Motor neuron (in vitro differentiated cells): Measurements from ENCODE around the gene GINS3. TPM values are rescaled to one million over a fixed set of nuclear protein-coding genes. Genes with fewer than 3 reads are reported as not detected.
"Not testable (repeated sequence)": the region's sequence is repeated elsewhere in the genome, so short reads cannot be mapped to it uniquely, and the experiment has no call there.

Experiments used
- ATAC-seq, 8 experiments: fragments of 200-7000 bp; cut with Tn5 transposase; replicated peaks in 6 of 8; 2 replicates each; pipeline ENCODE4 v1.8.0; 2021; ENCODE audit warnings: mild to moderate bottlenecking in 8 of 8, moderate library complexity in 8 of 8
- H3K27ac ChIP-seq, 2 donors: fragments of 250-450 bp; sonication (Bioruptor Pico); 2 replicates each; pipeline ENCODE4 v1.9.0; 2021; ENCODE audit warnings: antibody characterized with exemption in 2 of 2, mild to moderate bottlenecking in 2 of 2, moderate library complexity in 1 of 2
- H3K4me1 ChIP-seq, 2 donors: fragments of 250-450 bp; sonication (Bioruptor Pico); replicated peaks in 1 of 2; 2 replicates each; pipeline ENCODE4 v1.6.1; 2021; ENCODE audit warnings: antibody characterized with exemption in 2 of 2, mild to moderate bottlenecking in 2 of 2, moderate library complexity in 1 of 2
- H3K4me3 ChIP-seq, 5 donors: fragments of 250-450 bp; sonication (Bioruptor Pico); 2 replicates each; pipeline ENCODE4 v1.9.0; 2021; ENCODE audit warnings: antibody characterized with exemption in 5 of 5, mild to moderate bottlenecking in 5 of 5, moderate library complexity in 4 of 5
- WGBS, 10 experiments: fragments of 450-650 bp; shearing (Covaris generic); methylation state at CpG; one replicate each; pipeline ENCODE4 v1.0.0; 2022; 5-methylcytosine and 5-hydroxymethylcytosine counted together
- in situ Hi-C, 9 experiments: fragments of 400-800 bp; cut with MboI; loops; one replicate each; pipeline ENCODE4 v1.15.0; 2021; ENCODE audit warnings: low sequenced_read_pairs in 9 of 9, low pct_unique_long_range_greater_than_20kb in 2 of 9; ENCODE audit not compliant: unreplicated experiment in 9 of 9
- total RNA-seq, 8 experiments: library from RNA; unstranded; fragments of 300-600 nt; gene quantifications; 2 replicates each; pipeline versions ENCODE4 v1.2.3 to v1.2.4, GENCODE V29; 2022

GINS3 gene
- total RNA-seq, 8 experiments from 2014 or later: 1.7 to 13.6 (median 6.0) TPM

DNA sequence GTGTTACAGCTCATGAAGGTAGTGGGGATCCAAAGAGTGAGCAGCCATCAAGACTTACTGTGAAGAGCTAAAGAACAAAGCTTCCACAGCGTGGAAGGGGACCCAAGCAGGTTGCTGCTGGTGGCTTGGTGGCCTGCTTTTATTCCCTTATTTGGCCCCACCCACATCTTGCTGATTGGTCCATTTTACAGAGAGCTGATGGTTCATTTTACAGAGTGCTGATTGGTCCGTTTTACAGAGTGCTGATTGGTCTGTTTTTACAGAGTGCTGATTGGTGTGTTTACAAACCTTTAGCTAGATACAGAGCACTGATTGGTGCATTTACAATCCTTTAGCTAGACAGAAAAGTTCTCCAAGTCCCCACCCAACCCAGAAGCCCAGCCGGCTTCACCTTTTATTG lies 9.0 kb downstream of the GINS3 start:
- ATAC-seq, in situ Hi-C loops, H3K27ac ChIP-seq, H3K4me1 ChIP-seq, H3K4me3 ChIP-seq: not testable (repeated sequence)
- WGBS, 10 experiments: 80 to 100% (median 100%) methylated on average over 1 to 2 of the region's 3 CpGs; no CpG with 5 or more reads in 3 of the 10 experiments

DNA sequence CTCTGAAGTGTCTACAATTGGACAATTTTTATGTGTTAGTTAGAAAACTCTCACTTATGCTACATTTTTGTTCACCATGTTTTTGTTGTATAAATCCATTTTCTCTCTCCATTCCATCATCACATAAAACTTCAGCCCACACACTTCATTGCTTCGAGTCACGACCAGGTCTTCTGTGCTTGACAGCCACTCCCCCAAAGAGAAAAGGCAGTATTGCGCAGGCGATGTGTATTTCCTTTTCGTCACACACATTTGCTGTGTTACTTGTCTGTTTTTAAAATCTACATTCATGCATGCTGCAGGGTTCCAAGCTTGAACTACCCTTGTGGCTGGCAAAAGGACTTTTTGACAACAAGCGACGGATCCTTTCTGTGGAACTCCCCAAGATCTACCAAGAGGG lies 10.5 kb downstream of the GINS3 start:
- H3K27ac ChIP-seq: no peak overlapping the region

DNA sequence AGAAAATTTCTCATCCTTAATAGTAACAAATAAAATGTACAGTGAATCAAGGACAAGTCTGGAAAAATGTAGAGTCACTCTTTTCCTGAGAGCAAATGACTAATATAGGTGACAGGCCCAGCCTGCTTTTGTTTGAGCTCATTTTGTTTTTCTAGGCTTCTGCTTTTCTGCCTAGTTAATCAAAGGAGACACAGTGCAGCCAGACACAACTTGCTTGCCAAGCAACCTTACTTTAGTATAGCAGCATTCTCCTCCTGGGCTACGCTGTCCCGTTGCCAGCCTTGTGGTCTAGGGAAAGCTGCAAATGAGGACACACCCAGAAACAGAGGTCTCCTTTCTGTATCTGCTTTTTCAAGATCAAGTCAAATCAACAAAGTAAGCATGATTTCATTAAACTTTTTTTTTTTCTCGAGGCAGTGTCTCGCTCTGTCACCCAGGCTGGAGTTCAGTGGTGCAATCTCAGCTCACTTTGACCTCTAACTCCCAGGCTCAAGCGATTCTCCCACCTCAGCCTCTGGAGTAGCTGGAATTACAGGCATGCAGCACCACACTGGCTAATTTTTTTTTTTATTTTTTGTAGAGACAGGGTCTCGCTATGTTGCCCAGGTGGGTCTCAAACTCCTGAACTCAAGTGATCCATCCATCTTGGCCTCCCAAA lies 17.2 kb downstream of the GINS3 start:
- peak; percentile 79 to 99 (median 93) for ATAC-seq
- H3K4me3 ChIP-seq: no peak overlapping the region
- WGBS, 10 experiments: 0 to 93% (median 56%) methylated on average over 2 to 6 of the region's 6 CpGs; no CpG with 5 or more reads in 1 of the 10 experiments
- H3K4me1 ChIP-seq: peaks cover 0 to 2% of the 10 kb centered on the region in 2 donors
- in situ Hi-C loops: no loop called here
- no peak overlapping the region for H3K27ac ChIP-seq

More for the DNA sequence above, 10.5 kb downstream of the GINS3 start:
- 91 to 100% (median 96%) methylated on average over 1 to 7 of the region's 7 CpGs; no CpG with 5 or more reads in 1 of the 10 experiments for WGBS, 10 experiments
- in situ Hi-C loops: no loop called here
- H3K4me3 ChIP-seq: no peak overlapping the region
- no peak for ATAC-seq
- no peaks in the 10 kb centered on the region for H3K4me1 ChIP-seq

DNA sequence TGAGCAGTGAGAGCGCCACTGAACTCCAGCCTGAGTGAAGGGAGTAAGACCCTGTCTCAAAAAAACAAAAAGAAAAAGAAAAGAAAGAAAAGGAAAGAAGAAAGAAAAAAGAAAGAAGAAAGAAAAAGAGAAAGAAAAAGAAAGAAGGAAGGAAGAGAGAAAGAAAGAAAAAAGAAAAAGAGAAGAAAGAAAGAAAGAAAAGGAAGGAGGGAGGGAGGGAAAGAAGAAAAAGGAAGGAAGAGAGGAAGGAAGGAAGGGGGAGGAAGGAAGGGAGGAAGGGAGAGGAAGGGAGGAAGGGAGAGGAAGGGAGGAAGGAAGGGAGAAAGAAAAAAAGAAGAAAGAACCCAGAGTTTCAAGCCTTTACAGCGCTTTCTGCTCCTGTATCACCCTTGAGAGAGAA lies 19.1 kb downstream of the GINS3 start:
- Histone ChIP-seq H3K4me1 (peaks cover 0 to 2% of the 10 kb centered on the region in 2 donors), H3K4me3 (no peak overlapping the region), H3K27ac (no peak overlapping the region)
- ATAC-seq: no peak
- in situ Hi-C loops: no loop called here
- 89 to 100% (median 100%) methylated on average over 1 to 2 of the region's 2 CpGs; no CpG with 5 or more reads in 1 of the 10 experiments for whole genome bisulfite sequencing, 10 experiments

DNA sequence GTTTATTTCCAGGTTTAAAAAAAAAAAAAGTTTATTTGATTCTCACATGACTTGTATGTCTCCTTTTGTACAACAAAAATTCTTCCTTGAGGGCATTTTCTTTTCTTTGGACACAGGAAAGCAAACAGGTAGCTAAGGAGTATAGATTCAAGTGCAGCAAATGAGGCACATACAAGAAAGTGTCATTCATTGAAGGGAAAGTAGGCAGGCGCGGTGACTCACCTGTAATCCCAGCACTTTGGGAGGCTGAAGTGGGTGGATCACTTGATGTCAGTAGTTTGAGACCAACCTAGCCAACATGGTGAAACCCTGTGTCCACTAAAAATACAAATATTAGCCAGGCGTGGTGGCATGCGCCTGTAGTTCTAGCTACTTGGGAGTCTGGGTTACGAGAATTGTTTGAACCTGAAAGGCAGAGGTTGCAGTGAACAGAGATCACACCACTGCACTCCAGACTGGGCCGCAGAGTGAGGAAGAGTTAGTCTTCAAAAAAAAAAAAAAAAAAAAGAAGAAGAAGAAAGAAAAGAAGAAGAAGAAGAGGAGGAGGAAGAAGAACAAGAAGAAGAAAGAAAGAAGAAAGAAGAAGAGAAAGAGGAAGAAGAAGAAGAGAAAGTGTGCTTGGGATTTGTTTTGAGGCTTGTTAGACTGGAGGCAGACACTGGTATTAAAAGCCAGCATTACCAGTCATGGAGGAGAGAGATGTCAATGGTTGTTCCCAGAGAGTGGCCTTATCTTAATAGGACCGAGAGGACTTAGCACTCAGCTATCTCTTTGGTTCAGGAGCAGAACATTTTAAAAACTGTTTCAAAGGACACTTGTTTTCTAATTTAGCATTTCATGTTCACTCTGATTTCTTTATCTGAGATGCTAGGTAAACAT lies 19.7 kb downstream of the GINS3 start:
- no peak overlapping the region for H3K27ac ChIP-seq
- no peak for ATAC-seq
- WGBS, 10 experiments: 76 to 100% (median 93%) methylated on average over 2 to 7 of the region's 7 CpGs
- in situ Hi-C loops: no loop called here
- no peak overlapping the region for H3K4me3 ChIP-seq
- peaks cover 0 to 2% of the 10 kb centered on the region in 2 donors for H3K4me1 ChIP-seq

DNA sequence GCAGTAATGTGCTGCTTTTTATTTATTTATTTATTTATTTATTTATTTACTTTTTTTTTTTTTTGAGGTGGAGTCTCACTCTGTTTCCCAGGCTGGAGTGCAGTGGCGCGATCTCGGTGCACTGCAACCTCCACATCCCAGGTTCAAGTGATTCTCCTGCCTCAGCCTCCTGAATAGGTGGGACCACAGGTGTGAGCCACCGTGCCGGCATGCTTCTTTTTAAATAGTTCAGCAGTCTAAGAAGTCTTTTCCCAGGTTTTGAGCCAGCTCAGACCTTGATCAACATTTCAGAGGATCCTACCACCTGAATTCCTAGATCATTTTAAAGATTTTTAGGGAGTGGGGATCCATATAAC lies 20.3 kb downstream of the GINS3 start:
- ATAC-seq, in situ Hi-C loops, H3K27ac ChIP-seq, H3K4me3 ChIP-seq, H3K4me1 ChIP-seq: not testable (repeated sequence)
- 87 to 100% (median 96%) methylated on average over 3 to 5 of the region's 5 CpGs; no CpG with 5 or more reads in 3 of the 10 experiments for whole genome bisulfite sequencing, 10 experiments

DNA sequence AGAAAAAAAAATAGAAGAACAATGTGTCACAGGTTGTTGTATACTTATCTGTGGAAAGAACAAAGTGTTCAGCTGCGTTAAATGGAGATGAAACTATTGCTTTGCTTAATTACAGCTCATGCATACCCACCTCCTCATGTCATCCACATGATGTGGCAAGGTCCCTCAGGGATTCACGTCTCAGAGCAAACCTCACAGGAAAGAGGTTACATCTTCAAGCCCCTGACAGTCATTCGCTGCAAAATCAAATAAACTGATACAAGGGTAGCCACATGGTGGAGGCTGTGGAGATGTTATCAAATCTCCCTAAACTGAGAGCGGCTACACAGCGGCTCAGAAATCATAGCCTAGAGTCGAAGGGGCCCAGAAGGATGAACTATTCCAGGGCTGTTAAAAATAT lies 21.1 kb downstream of the GINS3 start:
- Histone ChIP-seq H3K4me3 (no peak overlapping the region), H3K27ac (no peak overlapping the region), H3K4me1 (peaks cover 0 to 2% of the 10 kb centered on the region in 2 donors)
- WGBS, 10 experiments: 30 to 100% (median 86%) methylated on average over 1 to 4 of the region's 6 CpGs; no CpG with 5 or more reads in 1 of the 10 experiments
- in situ Hi-C loops: no loop called here
- ATAC-seq: no peak

DNA sequence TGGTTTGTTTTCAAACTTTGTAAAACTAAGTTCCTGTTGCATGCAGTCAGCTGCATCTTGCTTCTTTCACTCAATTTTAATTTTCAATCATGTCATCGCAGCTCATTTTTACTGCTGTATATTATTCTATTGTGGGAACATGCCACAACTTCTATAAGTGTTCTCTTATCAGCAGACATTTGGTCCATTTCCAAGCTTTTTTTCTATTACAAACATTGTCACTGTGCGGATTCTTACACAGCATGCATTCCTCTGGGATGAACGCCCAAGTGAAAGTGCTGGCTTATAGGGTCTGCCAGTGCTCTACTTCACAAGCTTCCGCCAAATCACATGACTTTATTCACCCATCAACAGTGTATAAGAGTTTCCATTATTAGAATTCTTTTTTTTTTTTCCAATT lies 22.7 kb downstream of the GINS3 start:
- WGBS, 10 experiments: 79 to 100% (median 93%) methylated on average over 1 to 4 of the region's 4 CpGs
- in situ Hi-C loops: no loop called here
- H3K4me3 ChIP-seq: no peak overlapping the region
- ATAC-seq: no peak
- H3K4me1 ChIP-seq: no peaks in the 10 kb centered on the region
- H3K27ac ChIP-seq: no peak overlapping the region

DNA sequence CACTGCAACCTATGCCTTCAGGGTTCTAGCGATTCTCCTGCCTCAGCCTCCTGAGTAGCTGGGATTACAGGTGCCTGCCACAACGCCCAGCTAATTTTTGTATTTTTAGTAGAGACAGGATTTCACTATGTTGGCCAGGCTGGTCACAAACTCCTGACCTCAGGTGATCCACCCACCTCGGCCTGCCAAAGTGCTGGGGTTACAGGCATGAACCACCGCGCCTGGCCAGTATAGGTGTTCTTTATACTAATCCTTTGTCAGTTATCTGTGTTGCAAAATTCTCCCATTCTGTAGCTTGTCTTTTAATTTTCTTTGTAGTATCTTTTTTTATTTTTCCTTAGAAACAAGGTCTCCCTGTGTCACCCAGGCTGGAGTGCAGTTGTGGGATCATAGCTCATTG lies 23.7 kb downstream of the GINS3 start:
- H3K4me1 ChIP-seq, in situ Hi-C loops, H3K4me3 ChIP-seq, H3K27ac ChIP-seq, ATAC-seq: not testable (repeated sequence)
- 62 to 100% (median 92%) methylated on average over 1 to 5 of the region's 5 CpGs for WGBS, 10 experiments

DNA sequence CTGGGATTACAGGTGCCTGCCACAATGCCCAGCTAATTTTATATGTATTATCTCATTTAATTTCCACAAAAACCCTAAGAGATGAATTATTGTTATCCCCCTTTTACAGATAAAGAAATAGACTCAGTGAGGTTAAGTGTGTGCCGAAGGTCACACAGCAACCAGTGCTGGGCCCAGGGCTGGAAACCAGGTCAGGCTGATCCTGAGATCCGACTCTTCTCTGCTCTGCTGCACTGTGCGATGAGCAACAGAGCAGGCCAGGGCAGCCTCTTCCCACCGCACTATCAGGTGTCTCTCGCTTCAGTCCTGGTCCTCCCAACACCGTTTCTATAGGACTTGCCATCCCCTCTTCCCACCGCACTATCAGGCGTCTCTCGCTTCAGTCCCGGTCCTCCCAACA lies 24.8 kb downstream of the GINS3 start:
- Histone ChIP-seq H3K4me3 (no peak overlapping the region), H3K27ac (no peak overlapping the region), H3K4me1 (no peaks in the 10 kb centered on the region)
- 60 to 100% (median 100%) methylated on average over 1 to 5 of the region's 10 CpGs; no CpG with 5 or more reads in 3 of the 10 experiments for WGBS, 10 experiments
- in situ Hi-C loops: no loop called here
- ATAC-seq: no peak

DNA sequence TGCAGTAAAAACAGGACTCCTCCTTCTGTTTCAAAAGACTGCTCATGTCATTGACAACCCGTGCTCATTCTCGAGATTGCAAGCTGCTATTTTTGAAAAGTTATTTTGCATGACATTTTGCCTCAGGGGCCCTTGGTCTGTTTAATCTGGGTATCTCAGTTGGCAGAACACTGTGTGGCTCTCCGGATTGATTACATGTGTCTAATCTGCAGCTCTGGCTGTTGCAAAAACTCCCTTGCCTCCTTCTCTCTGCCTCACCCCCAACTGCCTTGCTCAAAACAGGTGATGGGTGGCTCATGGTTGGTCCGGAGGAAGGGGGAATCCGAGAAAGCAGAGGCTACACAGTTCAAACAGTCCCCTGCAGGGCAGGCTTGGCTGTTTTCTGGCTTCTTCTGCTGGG lies 25.3 kb downstream of the GINS3 start:
- WGBS, 10 experiments: 16 to 83% (median 60%) methylated on average over 1 to 5 of the region's 5 CpGs; no CpG with 5 or more reads in 1 of the 10 experiments
- Histone ChIP-seq H3K4me1 (no peaks in the 10 kb centered on the region), H3K4me3 (no peak overlapping the region), H3K27ac (no peak overlapping the region)
- ATAC-seq: peak in 1 of 8 experiments; percentile 53
- in situ Hi-C loops: no loop called here

DNA sequence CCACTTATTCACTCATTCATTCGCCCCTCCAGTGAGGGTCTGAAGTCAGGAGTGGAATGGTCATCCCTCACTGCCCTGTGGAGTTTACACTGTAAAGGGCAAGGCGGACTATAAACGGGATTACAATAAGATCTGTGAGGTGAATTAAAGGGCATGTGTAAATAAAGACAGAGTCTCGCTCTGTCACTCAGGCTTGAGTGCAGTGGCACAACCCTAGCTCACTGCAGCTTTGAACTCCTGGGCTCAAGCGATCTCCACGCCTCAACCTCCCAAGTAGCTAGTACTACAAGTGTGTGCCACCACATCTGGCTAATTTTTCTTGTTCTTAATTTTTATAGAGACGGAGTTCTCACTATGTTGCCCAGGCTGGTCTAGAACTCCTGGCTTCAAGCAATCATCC lies 25.8 kb downstream of the GINS3 start:
- 83 to 100% (median 86%) methylated on average over 1 to 6 of the region's 7 CpGs; no CpG with 5 or more reads in 3 of the 10 experiments for WGBS, 10 experiments
- no peak for ATAC-seq
- Histone ChIP-seq H3K4me1 (no peaks in the 10 kb centered on the region), H3K27ac (no peak overlapping the region), H3K4me3 (no peak overlapping the region)
- in situ Hi-C loops: no loop called here

DNA sequence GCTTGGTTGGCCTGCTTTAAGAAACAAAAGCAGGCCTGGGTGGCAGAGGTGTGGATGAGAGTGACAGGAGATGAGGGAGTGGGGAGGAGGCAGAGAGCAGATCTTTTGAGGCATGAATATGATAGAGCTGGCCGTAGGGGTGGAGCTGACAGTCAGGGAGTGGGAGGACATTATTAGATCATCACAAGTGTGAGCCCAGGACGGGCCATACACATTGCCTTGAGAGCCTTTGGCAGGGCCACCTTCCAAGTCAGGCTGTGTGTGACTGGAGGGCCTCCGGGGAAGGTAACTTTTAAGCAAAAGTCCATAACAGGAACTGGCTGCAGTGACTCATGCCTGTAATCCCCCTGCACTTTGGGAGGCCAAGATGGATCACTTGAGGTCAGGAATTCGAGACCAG lies 26.3 kb downstream of the GINS3 start:
- Histone ChIP-seq H3K27ac (no peak overlapping the region), H3K4me1 (no peaks in the 10 kb centered on the region), H3K4me3 (no peak overlapping the region)
- 0 to 100% (median 61%) methylated on average over 1 to 3 of the region's 4 CpGs; no CpG with 5 or more reads in 3 of the 10 experiments for WGBS, 10 experiments
- in situ Hi-C loops: no loop called here
- peak; percentile 55 to 97 (median 72) for ATAC-seq
